ENCODE results near the gene OR2A25. TPM values are rescaled to one million over a fixed set of nuclear protein-coding genes. Genes with fewer than 3 reads are reported as not detected.
"Not testable (repeated sequence)": the region's sequence is repeated elsewhere in the genome, so short reads cannot be mapped to it uniquely, and the experiment has no call there.

The OR2A25 gene
- total RNA-seq, 2 experiments from 2014 or later: not detected

DNA sequence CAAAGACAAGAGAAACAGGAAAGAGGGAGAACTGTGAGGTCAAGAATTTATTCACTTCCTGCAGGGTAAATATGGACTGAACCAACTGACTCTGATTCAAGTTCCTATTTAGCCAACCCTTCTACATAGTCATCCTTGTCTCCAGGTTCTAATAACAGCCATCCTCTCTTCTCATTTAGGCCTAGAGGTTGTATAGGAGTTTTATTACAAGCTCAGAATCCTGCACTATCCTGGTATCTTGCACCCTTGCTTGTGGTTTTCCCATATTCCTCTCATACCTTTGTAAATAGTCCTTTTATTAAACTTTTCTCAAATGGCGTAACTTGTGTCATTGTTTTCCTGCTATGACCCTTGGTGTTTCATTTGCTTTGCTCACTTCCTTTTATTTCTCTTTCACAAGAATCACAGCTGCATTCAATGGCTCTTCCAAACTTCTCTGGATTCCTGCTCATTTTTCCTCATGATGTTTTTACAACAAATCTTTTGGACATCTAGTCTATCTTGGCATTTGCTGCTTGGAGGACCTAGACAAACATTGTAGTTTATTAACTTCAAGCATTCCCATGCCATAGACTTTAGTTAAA lies 33.2 kb upstream of the OR2A25 start:
- H3K4me1 Mint-ChIP-seq (ENCODE audit: low read depth): no peaks in the 10 kb centered on the region
- intact Hi-C loops (cut with micrococcal nuclease): no loop called here
- ChIA-PET POLR2A (no interaction called here), CTCF (no interaction called here)
- peaks cover 14% of the 10 kb centered on the region for H3K27me3 Mint-ChIP-seq
- H3K9me3 Mint-ChIP-seq: no peaks in the 10 kb centered on the region
- H3K36me3 Mint-ChIP-seq: no peaks in the 10 kb centered on the region
- no peak overlapping the region for H3K27ac Mint-ChIP-seq
- H3K4me3 Mint-ChIP-seq: no peak overlapping the region
- DNase-seq: no peak

DNA sequence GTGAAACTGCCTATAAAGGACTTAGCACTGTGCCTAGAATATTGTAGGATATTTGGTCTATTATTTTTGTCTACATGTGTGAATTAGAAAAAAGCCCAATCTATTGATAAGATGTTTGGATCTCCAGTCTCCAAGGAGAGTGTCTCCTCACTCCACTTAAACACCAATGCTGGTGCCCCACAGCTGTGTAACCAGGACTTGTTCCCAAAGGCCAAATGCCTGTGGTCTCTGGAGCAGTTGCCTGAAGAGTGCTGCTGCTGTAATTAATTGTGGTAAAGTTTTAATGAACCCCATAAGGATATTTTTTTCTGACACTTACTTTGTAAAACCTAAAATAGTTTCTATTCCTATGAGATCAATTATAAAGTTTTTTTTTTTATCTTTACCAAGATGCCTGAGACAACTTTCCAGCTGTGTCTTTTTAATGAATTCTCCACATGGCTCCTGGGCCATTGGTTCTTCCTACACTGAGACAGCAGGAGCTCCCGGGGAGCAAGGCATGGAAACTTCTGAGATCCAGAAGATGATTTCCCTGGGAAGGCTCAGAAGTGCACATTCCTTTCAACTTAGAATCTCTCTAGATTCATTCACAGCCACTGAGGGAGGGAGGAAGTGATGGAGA lies 32.1 kb upstream of the OR2A25 start:
- Mint-ChIP-seq H3K9me3 (no peaks in the 10 kb centered on the region), H3K4me3 (no peak overlapping the region), H3K27ac (no peak overlapping the region), H3K4me1 (ENCODE audit: low read depth) (no peaks in the 10 kb centered on the region), H3K36me3 (no peaks in the 10 kb centered on the region), H3K27me3 (peaks cover 9% of the 10 kb centered on the region)
- POLR2A ChIA-PET: no interaction called here
- CTCF ChIA-PET: no interaction called here
- intact Hi-C loops (cut with micrococcal nuclease): no loop called here
- DNase-seq: no peak

GRCh38 chr7:144038887-144039286 lies 30.7 kb upstream of the OR2A25 start:
- POLR2A ChIA-PET: no interaction called here
- Mint-ChIP-seq H3K27me3 (peaks cover 6% of the 10 kb centered on the region), H3K4me1 (ENCODE audit: low read depth) (no peaks in the 10 kb centered on the region), H3K27ac (no peak overlapping the region), H3K9me3 (no peaks in the 10 kb centered on the region), H3K36me3 (no peaks in the 10 kb centered on the region), H3K4me3 (no peak overlapping the region)
- CTCF ChIA-PET: no interaction called here
- intact Hi-C loops (cut with micrococcal nuclease): no loop called here
- DNase-seq: no peak

DNA sequence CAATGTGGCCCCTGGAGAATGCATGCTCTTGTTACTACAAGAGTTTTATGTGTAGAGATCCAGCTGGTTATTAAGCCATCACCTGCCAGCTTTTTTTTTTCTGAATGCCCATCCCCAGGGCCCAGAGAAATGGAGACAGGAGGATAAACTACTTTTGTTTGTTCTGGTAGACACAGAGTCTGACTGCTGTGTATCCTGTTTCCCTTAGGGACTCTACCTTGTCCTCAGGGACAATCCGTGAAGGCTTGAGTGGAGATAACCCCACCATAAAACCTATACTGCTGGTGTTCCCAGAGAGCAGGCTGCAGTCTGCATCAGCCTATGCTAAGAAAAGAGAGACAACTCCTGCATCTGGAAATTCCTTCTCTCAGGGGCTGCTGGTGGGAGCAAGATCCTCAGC lies 21.0 kb upstream of the OR2A25 start, which contains the start of gene OR2A5:
OR2A5 (plus strand) TSS at position 301 of the 400 bp plus-strand sequence. CDS start 1,454 bp downstream, outside the sequence.
- ChIA-PET CTCF (no interaction called here), POLR2A (no interaction called here)
- intact Hi-C loops (cut with micrococcal nuclease): no loop called here
- Mint-ChIP-seq H3K4me1 (ENCODE audit: low read depth) (no peaks in the 10 kb centered on the region), H3K36me3 (no peaks in the 10 kb centered on the region), H3K27ac (no peak within 1 kb of the TSS), H3K4me3 (no peak within 1 kb of the TSS), H3K27me3 (peaks cover 2% of the 10 kb centered on the region), H3K9me3 (no peaks in the 10 kb centered on the region)
- DNase-seq: no peak

DNA sequence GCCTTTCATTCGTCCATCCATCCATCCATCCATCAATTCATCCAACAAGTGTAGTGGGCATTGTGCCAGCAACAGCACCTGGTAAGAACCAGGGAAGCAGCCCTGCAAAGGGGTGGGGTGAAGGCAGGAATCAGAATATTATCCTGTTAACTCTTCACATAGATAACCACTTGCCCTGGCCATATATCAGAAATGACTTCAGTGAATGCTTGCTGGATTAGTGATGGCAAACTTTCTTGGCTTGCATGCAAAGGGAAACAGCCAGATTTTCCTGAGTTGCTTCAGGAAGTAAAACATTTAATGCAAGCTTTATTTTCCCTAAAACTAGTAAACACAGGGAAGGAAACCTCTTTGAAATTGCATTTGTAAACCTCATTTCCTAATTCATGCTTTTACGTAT lies 20.1 kb upstream of the OR2A25 start:
- intact Hi-C loops (cut with micrococcal nuclease): no loop called here
- DNase-seq: no peak
- Mint-ChIP-seq H3K9me3 (no peaks in the 10 kb centered on the region), H3K4me3 (no peak overlapping the region), H3K36me3 (no peaks in the 10 kb centered on the region), H3K27ac (no peak overlapping the region), H3K27me3 (peaks cover 4% of the 10 kb centered on the region), H3K4me1 (ENCODE audit: low read depth) (no peaks in the 10 kb centered on the region)
- ChIA-PET POLR2A (no interaction called here), CTCF (no interaction called here)

DNA sequence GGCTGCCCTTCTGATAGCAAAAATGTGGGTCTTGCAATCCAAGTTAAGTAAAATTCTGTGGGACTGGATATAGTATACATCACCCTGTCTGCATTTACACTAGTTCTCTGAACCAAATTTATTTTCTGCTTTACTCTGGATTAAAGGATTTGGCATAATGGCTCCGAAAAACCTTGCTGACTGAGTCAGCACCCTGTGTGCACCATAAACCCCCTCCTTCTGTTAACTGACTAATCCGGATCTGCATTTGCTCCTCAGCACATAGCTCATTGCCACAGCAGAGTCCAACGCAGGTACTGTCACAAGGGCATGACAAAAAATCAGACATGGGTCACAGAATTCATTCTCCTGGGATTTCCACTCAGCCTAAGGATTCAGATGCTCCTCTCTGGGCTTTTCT lies 19.5 kb upstream of the OR2A25 start:
- intact Hi-C loops (cut with micrococcal nuclease): no loop called here
- no peaks in the 10 kb centered on the region for H3K9me3 Mint-ChIP-seq
- H3K36me3 Mint-ChIP-seq: no peaks in the 10 kb centered on the region
- no peak overlapping the region for H3K4me3 Mint-ChIP-seq
- H3K4me1 Mint-ChIP-seq (ENCODE audit: low read depth): no peaks in the 10 kb centered on the region
- ChIA-PET CTCF (no interaction called here), POLR2A (no interaction called here)
- no peak overlapping the region for H3K27ac Mint-ChIP-seq
- DNase-seq: no peak
- H3K27me3 Mint-ChIP-seq: peaks cover 4% of the 10 kb centered on the region

GRCh38 chr7:144050884-144051283 lies 18.7 kb upstream of the OR2A25 start:
- H3K4me3 Mint-ChIP-seq; H3K27me3 Mint-ChIP-seq; H3K4me1 Mint-ChIP-seq (ENCODE audit: low read depth); DNase-seq; CTCF ChIA-PET; intact Hi-C loops (cut with micrococcal nuclease); H3K36me3 Mint-ChIP-seq; H3K9me3 Mint-ChIP-seq; H3K27ac Mint-ChIP-seq; POLR2A ChIA-PET: not testable (repeated sequence)

GRCh38 chr7:144057954-144058353 lies 11.7 kb upstream of the OR2A25 start:
- Mint-ChIP-seq H3K9me3 (peaks cover 2% of the 10 kb centered on the region), H3K27ac (no peak overlapping the region), H3K27me3 (peaks cover 7% of the 10 kb centered on the region), H3K4me3 (no peak overlapping the region), H3K4me1 (ENCODE audit: low read depth) (no peaks in the 10 kb centered on the region), H3K36me3 (no peaks in the 10 kb centered on the region)
- no peak for DNase-seq
- intact Hi-C loops (cut with micrococcal nuclease): no loop called here
- ChIA-PET POLR2A (no interaction called here), CTCF (no interaction called here)

- intact Hi-C loops (cut with micrococcal nuclease): no loop called here
- ChIA-PET CTCF (interaction anchor here (0.6 to 3.2 kb wide), 4 partner anchors 10 to 65 kb away, joined by 3 to 14 read pairs (median 4); no protein-coding TSS in a partner anchor), POLR2A (no interaction called here)
- H3K4me1 Mint-ChIP-seq (ENCODE audit: low read depth): no peaks in the 10 kb centered on the region
- H3K36me3 Mint-ChIP-seq: no peaks in the 10 kb centered on the region
- H3K27me3 Mint-ChIP-seq: peaks cover 13% of the 10 kb centered on the region
- no peak overlapping the region for H3K27ac Mint-ChIP-seq
- no peak for DNase-seq
- no peak overlapping the region for H3K4me3 Mint-ChIP-seq
- H3K9me3 Mint-ChIP-seq: peaks cover 2% of the 10 kb centered on the region
Measured at GRCh38 chr7:144063710-144064109, 5.9 kb upstream of the OR2A25 start.

GRCh38 chr7:144069953-144070352 lies 342 bp downstream of the OR2A25 start:
- H3K27me3 Mint-ChIP-seq: peaks cover 12% of the 10 kb centered on the region
- H3K9me3 Mint-ChIP-seq: no peaks in the 10 kb centered on the region
- no peak overlapping the region for H3K27ac Mint-ChIP-seq
- CTCF ChIA-PET: no interaction called here
- intact Hi-C loops (cut with micrococcal nuclease): no loop called here
- no peaks in the 10 kb centered on the region for H3K36me3 Mint-ChIP-seq
- POLR2A ChIA-PET: no interaction called here
- H3K4me3 Mint-ChIP-seq: no peak overlapping the region
- DNase-seq: no peak
- no peaks in the 10 kb centered on the region for H3K4me1 Mint-ChIP-seq (ENCODE audit: low read depth)

DNA sequence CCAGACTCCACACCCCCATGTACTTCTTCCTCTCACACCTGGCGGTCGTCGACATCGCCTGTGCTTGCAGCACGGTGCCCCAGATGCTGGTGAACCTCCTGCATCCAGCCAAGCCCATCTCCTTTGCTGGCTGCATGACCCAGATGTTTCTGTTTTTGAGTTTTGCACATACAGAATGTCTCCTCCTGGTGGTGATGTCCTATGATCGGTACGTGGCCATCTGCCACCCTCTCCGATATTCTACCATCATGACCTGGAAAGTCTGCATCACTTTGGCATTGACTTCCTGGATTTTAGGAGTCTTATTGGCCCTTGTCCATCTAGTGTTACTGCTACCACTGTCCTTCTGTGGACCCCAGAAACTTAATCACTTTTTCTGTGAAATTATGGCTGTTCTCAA lies 4.8 kb downstream of the OR2A25 start:
- H3K9me3 Mint-ChIP-seq: no peaks in the 10 kb centered on the region
- intact Hi-C loops (cut with micrococcal nuclease): no loop called here
- no peaks in the 10 kb centered on the region for H3K4me1 Mint-ChIP-seq (ENCODE audit: low read depth)
- no peak overlapping the region for H3K27ac Mint-ChIP-seq
- H3K36me3 Mint-ChIP-seq: no peaks in the 10 kb centered on the region
- ChIA-PET POLR2A (no interaction called here), CTCF (no interaction called here)
- DNase-seq: no peak
- H3K4me3 Mint-ChIP-seq: no peak overlapping the region
- H3K27me3 Mint-ChIP-seq: peaks cover 7% of the 10 kb centered on the region

DNA sequence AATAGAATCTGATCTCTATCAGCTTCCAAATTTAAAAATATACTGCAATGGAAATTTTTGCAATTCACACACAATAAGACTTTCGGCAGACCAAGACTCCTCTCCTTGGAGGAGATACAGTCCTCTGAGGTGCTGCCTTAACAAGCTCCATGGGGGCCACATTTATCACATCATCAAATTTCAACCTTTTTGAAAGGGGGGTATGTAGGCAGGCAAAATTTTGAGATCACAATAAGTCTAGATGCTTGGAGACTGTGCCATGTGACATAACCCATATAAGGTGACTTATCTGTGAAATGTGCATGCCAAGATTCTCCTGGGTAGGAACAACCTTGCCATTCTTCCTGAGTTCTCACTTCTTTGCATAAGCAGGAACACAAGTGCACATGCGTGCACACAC lies 16.4 kb downstream of the OR2A25 start, which contains the start of gene OR2A12:
OR2A12 (plus strand) TSS at position 301 of the 400 bp plus-strand sequence. CDS start 8,830 bp downstream, outside the sequence.
- intact Hi-C loops (cut with micrococcal nuclease): no loop called here
- Mint-ChIP-seq H3K4me3 (no peak within 1 kb of the TSS), H3K36me3 (no peaks in the 10 kb centered on the region), H3K4me1 (ENCODE audit: low read depth) (no peaks in the 10 kb centered on the region), H3K9me3 (peaks cover 4% of the 10 kb centered on the region), H3K27ac (no peak within 1 kb of the TSS), H3K27me3 (peaks cover 4% of the 10 kb centered on the region)
- POLR2A ChIA-PET: no interaction called here
- CTCF ChIA-PET: no interaction called here
- no peak for DNase-seq

GRCh38 chr7:144086730-144087129 lies 17.1 kb downstream of the OR2A25 start:
- peaks cover 9% of the 10 kb centered on the region for H3K9me3 Mint-ChIP-seq
- ChIA-PET CTCF (no interaction called here), POLR2A (no interaction called here)
- no peaks in the 10 kb centered on the region for H3K4me1 Mint-ChIP-seq (ENCODE audit: low read depth)
- no peak overlapping the region for H3K4me3 Mint-ChIP-seq
- intact Hi-C loops (cut with micrococcal nuclease): no loop called here
- H3K27me3 Mint-ChIP-seq: peaks cover 4% of the 10 kb centered on the region
- no peak for DNase-seq
- H3K27ac Mint-ChIP-seq: no peak overlapping the region
- H3K36me3 Mint-ChIP-seq: peaks cover 4% of the 10 kb centered on the region
